ENCODE data around the gene TBCB. TPM values are rescaled to one million over a fixed set of nuclear protein-coding genes. Genes with fewer than 3 reads are reported as not detected.

TBCB gene
- total and polyA plus RNA-seq, 2 donors (not counting 3 experiments of a cell fraction or from before 2014, with no cell fraction given), result 178 to 363 TPM

DNA sequence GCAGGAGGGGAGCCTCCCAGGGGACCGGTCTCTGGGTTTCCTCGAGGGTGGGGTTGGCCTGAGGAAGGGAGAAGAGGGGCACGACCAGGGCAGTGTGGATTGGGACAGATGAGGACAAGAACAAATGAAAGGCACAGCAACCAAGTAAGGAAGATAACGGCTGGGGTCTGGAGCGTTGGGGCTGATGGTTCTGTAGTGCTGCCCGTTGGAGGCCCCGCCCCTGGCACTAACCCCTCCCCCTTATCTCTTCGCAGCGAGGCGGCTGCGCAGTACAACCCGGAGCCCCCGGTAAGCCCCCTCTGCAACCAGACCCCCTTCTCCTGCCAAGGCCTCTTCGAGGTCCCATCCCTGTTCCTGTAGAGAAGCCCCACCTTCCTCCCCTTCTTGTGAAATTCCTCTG lies 26.8 kb downstream of the TBCB start:
- TF ChIP-seq POLR2AphosphoS5 (IDR thresholded peaks at IDR 0.05; ENCODE audit: insufficient read depth, low read depth, low read length) (no peak), JUN (IDR thresholded peaks at IDR 0.05; ENCODE audit: borderline replicate concordance, insufficient read depth, insufficient read length, low read depth) (no peak), GATA2 (IDR thresholded peaks at IDR 0.05; ENCODE audit: insufficient read depth, insufficient read length, low read depth, low read length) (no peak), FOS (IDR thresholded peaks at IDR 0.05; ENCODE audit: borderline replicate concordance, insufficient read depth, low read length) (no peak), MAX (IDR thresholded peaks at IDR 0.05; ENCODE audit: insufficient read depth, insufficient read length) (no peak), POLR2A (IDR thresholded peaks at IDR 0.05; ENCODE audit: low read depth, low read length) (no peak), MYC (IDR thresholded peaks at IDR 0.05; ENCODE audit: low read depth, low read length) (no peak)
- TF ChIP-seq, protein P1, sequence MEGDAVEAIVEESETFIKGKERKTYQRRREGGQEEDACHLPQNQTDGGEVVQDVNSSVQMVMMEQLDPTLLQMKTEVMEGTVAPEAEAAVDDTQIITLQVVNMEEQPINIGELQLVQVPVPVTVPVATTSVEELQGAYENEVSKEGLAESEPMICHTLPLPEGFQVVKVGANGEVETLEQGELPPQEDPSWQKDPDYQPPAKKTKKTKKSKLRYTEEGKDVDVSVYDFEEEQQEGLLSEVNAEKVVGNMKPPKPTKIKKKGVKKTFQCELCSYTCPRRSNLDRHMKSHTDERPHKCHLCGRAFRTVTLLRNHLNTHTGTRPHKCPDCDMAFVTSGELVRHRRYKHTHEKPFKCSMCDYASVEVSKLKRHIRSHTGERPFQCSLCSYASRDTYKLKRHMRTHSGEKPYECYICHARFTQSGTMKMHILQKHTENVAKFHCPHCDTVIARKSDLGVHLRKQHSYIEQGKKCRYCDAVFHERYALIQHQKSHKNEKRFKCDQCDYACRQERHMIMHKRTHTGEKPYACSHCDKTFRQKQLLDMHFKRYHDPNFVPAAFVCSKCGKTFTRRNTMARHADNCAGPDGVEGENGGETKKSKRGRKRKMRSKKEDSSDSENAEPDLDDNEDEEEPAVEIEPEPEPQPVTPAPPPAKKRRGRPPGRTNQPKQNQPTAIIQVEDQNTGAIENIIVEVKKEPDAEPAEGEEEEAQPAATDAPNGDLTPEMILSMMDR (IDR thresholded peaks at IDR 0.05; ENCODE audit: extremely low read depth in 1 of 2, insufficient read depth in 1 of 2, low read depth in 1 of 2, low read length in 2 of 2), result no peak
- Histone ChIP-seq H3K27me3 (ENCODE audit: control insufficient read depth in 2 of 2, insufficient read depth in 2 of 2, low read length in 2 of 2) (no peaks in the 10 kb centered on the region), H3K9me3 (replicated peaks; ENCODE audit: control insufficient read depth, insufficient read depth, low read length) (no peaks in the 10 kb centered on the region), H3K4me3 (replicated peaks in 1 of 3; ENCODE audit: insufficient read depth in 1 of 3, low read depth in 1 of 3, low read length in 3 of 3) (no peak overlapping the region), H3K9ac (replicated peaks; ENCODE audit: extremely low read depth, insufficient read depth, low read length) (no peak overlapping the region), H3K9me1 (replicated peaks; ENCODE audit: control insufficient read depth, extremely low read depth, insufficient read depth, low read length) (no peaks in the 10 kb centered on the region), H3K79me2 (ENCODE audit: control insufficient read depth, insufficient read depth, low read length) (peaks cover 21% of the 10 kb centered on the region), H3K4me1 (ENCODE audit: control insufficient read depth, extremely low read depth, insufficient read depth, low read length) (peaks cover 14% of the 10 kb centered on the region), H3K4me2 (ENCODE audit: insufficient read depth, low read length) (peak overlapping the region; percentile 52), H4K20me1 (replicated peaks; ENCODE audit: control insufficient read depth, extremely low read depth, insufficient read depth, low read length) (no peaks in the 10 kb centered on the region), H3K36me3 (ENCODE audit: control insufficient read depth in 2 of 2, extremely low read depth in 1 of 2, insufficient read depth in 2 of 2, low read length in 2 of 2) (peaks cover 12 to 34% of the 10 kb centered on the region in 2 experiments), H2AFZ (ENCODE audit: low read depth, low read length) (no peak overlapping the region), H3K27ac (ENCODE audit: insufficient read depth, low read depth, low read length) (no peak overlapping the region)
- dilution Hi-C loops (cut with MboI; ENCODE audit: extremely low pct_ligation_motif_present, low sequenced_read_pairs), result no loop called here
- CTCF ChIA-PET, result no interaction called here
- BruUV-seq (replicated peaks), result no TSS peak
- intact Hi-C loops (cut with micrococcal nuclease), result no loop called here
- FAIRE-seq (no peak), DNase-seq (ENCODE audit: low read depth, low spot score) (no peak)
- POLR2A ChIA-PET, result no interaction called here

Data from endothelial cell of umbilical vein (primary cell).